ENCODE data around the gene NFATC2IP. TPM values are rescaled to one million over a fixed set of nuclear protein-coding genes. Genes with fewer than 3 reads are reported as not detected.
"Not testable (repeated sequence)": the region's sequence is repeated elsewhere in the genome, so short reads cannot be mapped to it uniquely, and the experiment has no call there.

Gene NFATC2IP
- total RNA-seq, 1 donor from 2014 or later, result 11.2 TPM

- intact Hi-C loops (cut with DNase I), result no loop called here
- no peak for TF ChIP-seq CTCF (IDR thresholded peaks at IDR 0.05)
- Histone ChIP-seq H3K4me1 (no peaks in the 10 kb centered on the region), H3K27ac (no peak overlapping the region), H3K27me3 (no peaks in the 10 kb centered on the region), H3K36me3 (peaks cover 21 to 35% of the 10 kb centered on the region in 2 donors), H3K9me3 (no peaks in the 10 kb centered on the region), H3K4me3 (no peak overlapping the region)
- DNase-seq (ENCODE audit: low spot score in 2 of 2), result no peak
Measured at GRCh38 chr16:28990375-28991040, 39.8 kb downstream of the NFATC2IP start.

- no peak overlapping the region for H3K27ac ChIP-seq
- no peak overlapping the region for H3K4me3 ChIP-seq
- intact Hi-C loops (cut with DNase I), result no loop called here
- no peaks in the 10 kb centered on the region for H3K9me3 ChIP-seq
- no peaks in the 10 kb centered on the region for H3K27me3 ChIP-seq
- TF ChIP-seq CTCF (IDR thresholded peaks at IDR 0.05), result no peak
- no peaks in the 10 kb centered on the region for H3K4me1 ChIP-seq
- DNase-seq (ENCODE audit: low spot score in 2 of 2), result no peak
- H3K36me3 ChIP-seq, result peaks cover 12 to 27% of the 10 kb centered on the region in 2 donors
Measured at GRCh38 chr16:28991687-28992086, 41.0 kb downstream of the NFATC2IP start.

GRCh38 chr16:28992496-28992895 is 41.8 kb downstream of the NFATC2IP start:
- H3K4me1 ChIP-seq, result no peaks in the 10 kb centered on the region
- no peak for TF ChIP-seq CTCF (IDR thresholded peaks at IDR 0.05)
- peaks cover 4 to 19% of the 10 kb centered on the region in 2 donors for H3K36me3 ChIP-seq
- no peak overlapping the region for H3K4me3 ChIP-seq
- no peaks in the 10 kb centered on the region for H3K9me3 ChIP-seq
- intact Hi-C loops (cut with DNase I), result no loop called here
- no peak overlapping the region for H3K27ac ChIP-seq
- DNase-seq (ENCODE audit: low spot score in 2 of 2), result no peak
- H3K27me3 ChIP-seq, result no peaks in the 10 kb centered on the region

- intact Hi-C loops (cut with DNase I), result no loop called here
Measured at GRCh38 chr16:28998837-28999236, 48.1 kb downstream of the NFATC2IP start.

GRCh38 chr16:28999577-28999976 is 48.8 kb downstream of the NFATC2IP start:
- H3K4me3 ChIP-seq, result no peak overlapping the region
- no peaks in the 10 kb centered on the region for H3K36me3 ChIP-seq
- no peak for TF ChIP-seq CTCF (IDR thresholded peaks at IDR 0.05)
- no peak overlapping the region for H3K27ac ChIP-seq
- H3K27me3 ChIP-seq, result no peaks in the 10 kb centered on the region
- no peak for DNase-seq (ENCODE audit: low spot score in 2 of 2)
- intact Hi-C loops (cut with DNase I), result no loop called here
- no peaks in the 10 kb centered on the region for H3K4me1 ChIP-seq
- no peaks in the 10 kb centered on the region for H3K9me3 ChIP-seq

More at GRCh38 chr16:28998837-28999236, 48.1 kb downstream of the NFATC2IP start:
- TF ChIP-seq CTCF (IDR thresholded peaks at IDR 0.05), result no peak
- Histone ChIP-seq H3K9me3 (no peaks in the 10 kb centered on the region), H3K4me3 (no peak overlapping the region), H3K27me3 (no peaks in the 10 kb centered on the region), H3K36me3 (no peaks in the 10 kb centered on the region), H3K27ac (no peak overlapping the region), H3K4me1 (no peaks in the 10 kb centered on the region)
- DNase-seq (ENCODE audit: low spot score in 2 of 2), result no peak

- H3K4me3 ChIP-seq, result no peak overlapping the region
- H3K36me3 ChIP-seq, result no peaks in the 10 kb centered on the region
- intact Hi-C loops (cut with DNase I), result no loop called here
- no peak for DNase-seq (ENCODE audit: low spot score in 2 of 2)
- no peak overlapping the region for H3K27ac ChIP-seq
- no peaks in the 10 kb centered on the region for H3K4me1 ChIP-seq
- no peak for TF ChIP-seq CTCF (IDR thresholded peaks at IDR 0.05)
- no peaks in the 10 kb centered on the region for H3K9me3 ChIP-seq
- H3K27me3 ChIP-seq, result no peaks in the 10 kb centered on the region
Measured at GRCh38 chr16:29000019-29000418, 49.3 kb downstream of the NFATC2IP start.

GRCh38 chr16:29004496-29005139 is 53.9 kb downstream of the NFATC2IP start:
- H3K27me3 ChIP-seq; H3K9me3 ChIP-seq; intact Hi-C loops (cut with DNase I); H3K4me3 ChIP-seq; DNase-seq (ENCODE audit: low spot score in 2 of 2); H3K36me3 ChIP-seq; H3K27ac ChIP-seq; H3K4me1 ChIP-seq: not testable (repeated sequence)
